ENCODE results near the gene SLC34A2. TPM values are rescaled to one million over a fixed set of nuclear protein-coding genes. Genes with fewer than 3 reads are reported as not detected.

SLC34A2 gene
- total RNA-seq, 1 donor from 2014 or later, result not detected

- Mint-ChIP-seq H3K4me1 (no peaks in the 10 kb centered on the region), H3K36me3 (ENCODE audit: low read depth) (peaks cover 2% of the 10 kb centered on the region)
- no peak for DNase-seq (ENCODE audit: low read depth, low spot score)
Observed at GRCh38 chr4:25703731-25704388, 48.2 kb downstream of the SLC34A2 start.

GRCh38 chr4:25704516-25704915, 48.9 kb downstream of the SLC34A2 start:
- no peak for DNase-seq (ENCODE audit: low read depth, low spot score)
- no peak overlapping the region for H3K27ac Mint-ChIP-seq (ENCODE audit: unreplicated experiment)
- no peak for TF ChIP-seq CTCF (conservative IDR thresholded peaks at IDR 0.05)
- H3K9me3 Mint-ChIP-seq, result peaks cover 2% of the 10 kb centered on the region
- H3K4me3 Mint-ChIP-seq, result no peak overlapping the region
- peaks cover 5% of the 10 kb centered on the region for H3K36me3 Mint-ChIP-seq (ENCODE audit: low read depth)
- H3K4me1 Mint-ChIP-seq, result no peaks in the 10 kb centered on the region
- H3K27me3 Mint-ChIP-seq (ENCODE audit: low read depth), result no peaks in the 10 kb centered on the region

More at GRCh38 chr4:25703731-25704388, 48.2 kb downstream of the SLC34A2 start:
- Mint-ChIP-seq H3K4me3 (no peak overlapping the region), H3K27me3 (ENCODE audit: low read depth) (no peaks in the 10 kb centered on the region), H3K27ac (ENCODE audit: unreplicated experiment) (no peak overlapping the region), H3K9me3 (no peaks in the 10 kb centered on the region)
- no peak for TF ChIP-seq CTCF (conservative IDR thresholded peaks at IDR 0.05)

GRCh38 chr4:25710637-25711036, 55.0 kb downstream of the SLC34A2 start:
- H3K27ac Mint-ChIP-seq (ENCODE audit: unreplicated experiment), result no peak overlapping the region
- no peak for DNase-seq (ENCODE audit: low read depth, low spot score)
- peaks cover 2% of the 10 kb centered on the region for H3K9me3 Mint-ChIP-seq
- H3K36me3 Mint-ChIP-seq (ENCODE audit: low read depth), result peaks cover 5% of the 10 kb centered on the region
- TF ChIP-seq CTCF (conservative IDR thresholded peaks at IDR 0.05), result no peak
- H3K4me1 Mint-ChIP-seq, result no peaks in the 10 kb centered on the region
- no peak overlapping the region for H3K4me3 Mint-ChIP-seq
- H3K27me3 Mint-ChIP-seq (ENCODE audit: low read depth), result no peaks in the 10 kb centered on the region

GRCh38 chr4:25712611-25713010, 57.0 kb downstream of the SLC34A2 start:
- peaks cover 5% of the 10 kb centered on the region for H3K36me3 Mint-ChIP-seq (ENCODE audit: low read depth)
- H3K27ac Mint-ChIP-seq (ENCODE audit: unreplicated experiment), result no peak overlapping the region
- TF ChIP-seq CTCF (conservative IDR thresholded peaks at IDR 0.05), result no peak
- DNase-seq (ENCODE audit: low read depth, low spot score), result no peak
- H3K4me3 Mint-ChIP-seq, result no peak overlapping the region
- no peaks in the 10 kb centered on the region for H3K27me3 Mint-ChIP-seq (ENCODE audit: low read depth)
- no peaks in the 10 kb centered on the region for H3K4me1 Mint-ChIP-seq
- peaks cover 2% of the 10 kb centered on the region for H3K9me3 Mint-ChIP-seq

GRCh38 chr4:25713812-25714211, 58.2 kb downstream of the SLC34A2 start:
- Mint-ChIP-seq H3K4me3 (no peak overlapping the region), H3K27me3 (ENCODE audit: low read depth) (no peaks in the 10 kb centered on the region), H3K27ac (ENCODE audit: unreplicated experiment) (no peak overlapping the region), H3K9me3 (peaks cover 2% of the 10 kb centered on the region), H3K36me3 (ENCODE audit: low read depth) (peaks cover 3% of the 10 kb centered on the region), H3K4me1 (no peaks in the 10 kb centered on the region)
- no peak for DNase-seq (ENCODE audit: low read depth, low spot score)
- no peak for TF ChIP-seq CTCF (conservative IDR thresholded peaks at IDR 0.05)
